Measurements from ENCODE around the gene RMDN2. TPM values are rescaled to one million over a fixed set of nuclear protein-coding genes. Genes with fewer than 3 reads are reported as not detected.
"Not testable (repeated sequence)": the region's sequence is repeated elsewhere in the genome, so short reads cannot be mapped to it uniquely, and the experiment has no call there.

The RMDN2 gene
- total RNA-seq, 2 experiments from 2014 or later, result 1.4 to 2.6 TPM

DNA sequence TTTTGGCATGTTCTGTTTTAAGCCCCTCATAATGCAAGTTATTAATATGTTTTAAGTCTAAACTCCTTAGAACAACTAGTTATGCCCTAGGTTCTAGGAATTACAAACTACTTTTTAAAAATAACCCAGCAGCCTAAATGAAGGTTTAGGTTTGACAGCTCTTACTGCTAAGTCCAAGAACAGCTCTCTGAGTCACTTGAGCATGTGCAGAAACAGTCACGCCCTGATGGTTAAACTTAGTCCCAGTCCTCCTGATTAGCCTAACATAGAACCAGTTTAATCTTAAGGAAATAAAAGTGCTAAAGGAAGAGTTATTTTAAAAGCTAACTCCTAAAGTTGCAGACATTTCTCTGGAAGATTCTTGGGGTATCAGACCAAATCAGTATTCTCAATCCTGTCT lies 72.5 kb downstream of the RMDN2 start:
- Mint-ChIP-seq H3K9me3 (peaks cover 7% of the 10 kb centered on the region), H3K4me3 (no peak overlapping the region), H3K4me1 (ENCODE audit: low read depth) (no peaks in the 10 kb centered on the region), H3K36me3 (ENCODE audit: low read depth) (peaks cover 16% of the 10 kb centered on the region), H3K27me3 (no peaks in the 10 kb centered on the region), H3K27ac (no peak overlapping the region)
- ChIA-PET CTCF (interaction anchor here (1.0 kb wide), 1 partner anchor 118 kb away, joined by 3 read pairs; no protein-coding TSS in a partner anchor), POLR2A (no interaction called here)
- ATAC-seq (no peak), DNase-seq (no peak)
- intact Hi-C loops (cut with micrococcal nuclease), result no loop called here
- TF ChIP-seq, protein P1, sequence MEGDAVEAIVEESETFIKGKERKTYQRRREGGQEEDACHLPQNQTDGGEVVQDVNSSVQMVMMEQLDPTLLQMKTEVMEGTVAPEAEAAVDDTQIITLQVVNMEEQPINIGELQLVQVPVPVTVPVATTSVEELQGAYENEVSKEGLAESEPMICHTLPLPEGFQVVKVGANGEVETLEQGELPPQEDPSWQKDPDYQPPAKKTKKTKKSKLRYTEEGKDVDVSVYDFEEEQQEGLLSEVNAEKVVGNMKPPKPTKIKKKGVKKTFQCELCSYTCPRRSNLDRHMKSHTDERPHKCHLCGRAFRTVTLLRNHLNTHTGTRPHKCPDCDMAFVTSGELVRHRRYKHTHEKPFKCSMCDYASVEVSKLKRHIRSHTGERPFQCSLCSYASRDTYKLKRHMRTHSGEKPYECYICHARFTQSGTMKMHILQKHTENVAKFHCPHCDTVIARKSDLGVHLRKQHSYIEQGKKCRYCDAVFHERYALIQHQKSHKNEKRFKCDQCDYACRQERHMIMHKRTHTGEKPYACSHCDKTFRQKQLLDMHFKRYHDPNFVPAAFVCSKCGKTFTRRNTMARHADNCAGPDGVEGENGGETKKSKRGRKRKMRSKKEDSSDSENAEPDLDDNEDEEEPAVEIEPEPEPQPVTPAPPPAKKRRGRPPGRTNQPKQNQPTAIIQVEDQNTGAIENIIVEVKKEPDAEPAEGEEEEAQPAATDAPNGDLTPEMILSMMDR (IDR thresholded peaks at IDR 0.05), result no peak

DNA sequence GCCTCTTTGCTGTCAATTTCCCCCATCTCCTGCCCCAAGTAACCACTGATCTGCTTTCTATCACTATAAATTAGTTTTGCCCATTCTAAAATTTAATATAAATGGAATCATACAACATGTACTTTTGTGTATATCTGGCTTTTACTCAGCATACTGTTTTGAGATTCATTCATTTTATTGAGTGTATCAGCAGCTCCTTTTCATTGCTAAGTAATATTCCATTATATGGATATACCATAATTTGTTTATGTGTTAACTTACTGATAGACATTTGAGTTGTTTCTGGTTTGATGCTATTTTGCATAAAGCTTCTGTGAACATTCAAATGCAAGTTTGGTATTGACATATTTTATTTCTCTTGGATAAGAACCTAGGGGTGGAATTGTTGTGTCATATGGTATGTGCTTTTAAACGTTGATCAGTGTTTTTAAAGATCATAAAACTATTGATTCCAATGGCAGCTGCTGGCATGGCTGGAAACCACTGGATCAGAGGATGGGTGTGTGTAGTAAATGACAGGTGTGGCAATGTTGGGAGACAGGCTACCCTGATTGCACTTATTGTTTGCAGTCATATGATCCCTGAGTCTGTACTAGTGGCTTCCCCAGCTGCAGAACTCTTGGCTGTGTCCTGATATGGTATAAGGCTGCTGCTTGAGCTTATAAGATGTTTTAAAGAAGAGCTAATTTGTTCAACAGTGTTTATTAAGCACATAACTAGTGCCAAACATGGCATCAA lies 75.6 kb downstream of the RMDN2 start:
- Mint-ChIP-seq H3K4me3 (no peak overlapping the region), H3K27me3 (no peaks in the 10 kb centered on the region), H3K9me3 (peaks cover 9% of the 10 kb centered on the region), H3K4me1 (ENCODE audit: low read depth) (no peaks in the 10 kb centered on the region), H3K27ac (no peak overlapping the region), H3K36me3 (ENCODE audit: low read depth) (peaks cover 20% of the 10 kb centered on the region)
- POLR2A ChIA-PET, result no interaction called here
- CTCF ChIA-PET, result interaction anchor here (0.6 to 1.4 kb wide), 5 partner anchors 10 to 605 kb away, joined by 3 to 5 read pairs (median 3); no protein-coding TSS in a partner anchor
- intact Hi-C loops (cut with micrococcal nuclease), result no loop called here
- TF ChIP-seq, protein P1 (IDR thresholded peaks at IDR 0.05), result no peak
- no peak for DNase-seq
- ATAC-seq, result no peak

DNA sequence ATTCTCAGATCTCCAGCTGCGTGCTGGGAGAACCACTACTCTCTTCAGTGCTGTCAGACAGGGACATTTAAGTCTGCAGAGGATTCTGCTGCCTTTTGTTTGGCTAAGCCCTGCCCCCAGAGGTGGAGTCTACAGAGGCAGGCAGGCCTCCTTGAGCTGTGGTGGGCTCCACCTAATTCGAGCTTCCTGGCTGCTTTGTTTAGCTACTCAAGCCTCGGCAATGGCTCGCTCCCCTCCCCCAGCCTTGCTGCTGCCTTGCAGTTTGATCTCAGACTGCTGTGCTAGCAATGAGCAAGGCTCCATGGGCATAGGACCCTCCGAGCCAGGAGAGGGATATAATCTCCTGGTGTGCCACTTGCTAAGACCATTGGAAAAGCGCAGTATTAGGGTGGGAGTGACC lies 85.1 kb downstream of the RMDN2 start:
- H3K27me3 Mint-ChIP-seq; H3K4me1 Mint-ChIP-seq (ENCODE audit: low read depth); POLR2A ChIA-PET; DNase-seq; H3K27ac Mint-ChIP-seq; CTCF ChIA-PET; ATAC-seq; H3K4me3 Mint-ChIP-seq; H3K9me3 Mint-ChIP-seq; intact Hi-C loops (cut with micrococcal nuclease); H3K36me3 Mint-ChIP-seq (ENCODE audit: low read depth): not testable (repeated sequence)

DNA sequence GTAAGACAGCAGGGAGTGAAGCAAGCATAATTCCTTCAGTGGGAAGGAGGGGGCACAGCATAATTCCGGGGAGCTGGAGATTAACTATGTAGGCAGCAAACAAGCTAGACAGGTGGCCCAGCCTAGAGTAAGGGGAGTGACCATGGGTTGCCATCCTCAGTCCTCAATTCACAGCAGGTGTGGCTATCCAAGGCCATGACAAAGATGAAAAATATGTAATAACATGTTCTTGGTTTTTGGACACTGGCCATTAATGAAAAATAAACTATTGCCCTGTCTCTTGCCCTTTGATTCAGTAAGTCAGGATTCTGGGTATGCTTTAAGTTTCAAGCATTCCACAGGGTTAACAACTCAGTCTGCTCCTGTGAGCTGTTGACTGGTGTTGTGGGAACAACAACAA lies 85.9 kb downstream of the RMDN2 start:
- intact Hi-C loops (cut with micrococcal nuclease), result no loop called here
- Mint-ChIP-seq H3K4me3 (no peak overlapping the region), H3K27me3 (no peaks in the 10 kb centered on the region), H3K27ac (no peak overlapping the region), H3K9me3 (no peaks in the 10 kb centered on the region), H3K36me3 (ENCODE audit: low read depth) (peaks cover 7% of the 10 kb centered on the region), H3K4me1 (ENCODE audit: low read depth) (no peaks in the 10 kb centered on the region)
- ChIA-PET POLR2A (no interaction called here), CTCF (interaction anchor here (1.6 kb wide), 1 partner anchor 12 kb away, joined by 4 read pairs; no protein-coding TSS in a partner anchor)
- TF ChIP-seq, protein P1 (IDR thresholded peaks at IDR 0.05), result no peak
- no peak for DNase-seq
- no peak for ATAC-seq

DNA sequence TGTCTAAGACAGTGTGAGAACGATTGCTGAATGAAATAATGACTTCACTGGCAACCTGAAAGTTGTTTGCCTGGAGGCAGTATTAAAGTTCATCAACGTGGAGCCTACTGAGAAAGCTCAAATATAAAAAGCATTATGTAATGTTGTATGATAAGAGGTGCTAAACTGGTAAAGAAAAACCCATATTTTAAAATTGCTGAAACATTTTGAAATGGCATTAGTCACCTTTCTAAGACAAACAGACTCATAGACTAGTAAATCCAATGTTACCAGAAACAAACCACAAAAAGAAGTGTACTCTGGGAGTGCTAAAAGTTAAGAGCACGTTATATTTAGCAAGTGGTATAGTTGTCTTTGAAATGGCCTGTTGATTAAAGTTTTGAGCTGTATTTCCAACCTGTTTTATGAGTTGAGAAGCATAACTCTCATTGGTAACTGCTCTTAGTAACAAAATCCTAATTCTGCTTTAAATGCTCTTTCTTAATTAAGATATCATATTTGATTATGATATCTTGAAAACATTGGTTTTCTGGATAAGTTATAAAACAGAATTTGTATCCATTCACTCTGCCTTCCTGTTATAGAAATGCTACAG lies 88.2 kb downstream of the RMDN2 start:
- no peaks in the 10 kb centered on the region for H3K27me3 Mint-ChIP-seq
- TF ChIP-seq, protein P1 (IDR thresholded peaks at IDR 0.05), result no peak
- H3K36me3 Mint-ChIP-seq (ENCODE audit: low read depth), result peaks cover 3% of the 10 kb centered on the region
- ATAC-seq (no peak), DNase-seq (no peak)
- no peak overlapping the region for H3K27ac Mint-ChIP-seq
- no peaks in the 10 kb centered on the region for H3K9me3 Mint-ChIP-seq
- H3K4me1 Mint-ChIP-seq (ENCODE audit: low read depth), result no peaks in the 10 kb centered on the region
- ChIA-PET CTCF (no interaction called here), POLR2A (no interaction called here)
- H3K4me3 Mint-ChIP-seq, result no peak overlapping the region
- intact Hi-C loops (cut with micrococcal nuclease), result no loop called here

All from activated CD8-positive, alpha-beta T cell treated with anti-CD3 and anti-CD28 coated beads for 36 hours (primary cell).